Endothelial cell of umbilical vein (primary cell): ENCODE results near the gene RAD51B. TPM values are rescaled to one million over a fixed set of nuclear protein-coding genes. Genes with fewer than 3 reads are reported as not detected.

ENCODE experiments used
- BruUV-seq: library from RNA; stranded (reverse); fragments of 400-500 nt; replicated peaks from 2 replicates; lab custom pipeline; 2021; lab: Mats Ljungman, UMichigan
- CTCF ChIA-PET: fragments of 300-600, 350-600 bp; sonication (Branson Sonifier 250); formaldehyde crosslinking; loops from one replicate; lab custom pipeline; 2021; ENCODE audit warnings: antibody characterized with exemption, inconsistent platforms; lab: Charles Lee
- POLR2A ChIA-PET: fragments of 300-600, 350-600 bp; sonication (Branson Sonifier 250); formaldehyde crosslinking; loops from one replicate; lab custom pipeline; 2021; ENCODE audit warnings: antibody characterized with exemption, inconsistent platforms; lab: Charles Lee
- DNase-seq: peaks from one replicate; pipeline ENCODE4 v3.0.0-alpha.2; 2011; ENCODE audit warnings: low read depth, low spot score
- FAIRE-seq: peaks from 2 replicates; lab custom pipeline; 2011; peaks lifted over from hg19 to GRCh38; lab: Jason Lieb, UNC
- H2AFZ ChIP-seq: 2 replicates; pipeline ENCODE4 v1.6.0; 2012; ENCODE audit warnings: low read depth, low read length, control low read depth, inconsistent platforms
- H3K27ac ChIP-seq: 2 replicates; pipeline ENCODE4 v1.5.1; 2011; ENCODE audit warnings: low read depth, mild to moderate bottlenecking, control low read depth, low read length, moderate library complexity; ENCODE audit not compliant: insufficient read depth
- H3K27me3 ChIP-seq, 2 experiments: 2 replicates each; pipeline versions ENCODE4 v1.6.0 to v1.6.1; 2011; ENCODE audit warnings: low read length in 2 of 2, mixed read lengths in 1 of 2; ENCODE audit not compliant: control insufficient read depth in 2 of 2, insufficient read depth in 2 of 2
- H3K36me3 ChIP-seq, 2 experiments: 2 replicates in 1 of 2; 3 replicates in 1 of 2; pipeline ENCODE4 v1.5.1; 2011; ENCODE audit warnings: low read length in 2 of 2, mild to moderate bottlenecking in 1 of 2, moderate library complexity in 1 of 2; ENCODE audit not compliant: control insufficient read depth in 2 of 2, insufficient read depth in 2 of 2; ENCODE audit errors: extremely low read depth in 1 of 2
- H3K4me1 ChIP-seq: 3 replicates; pipeline ENCODE4 v1.5.1; 2011; ENCODE audit warnings: mild to moderate bottlenecking, low read length; ENCODE audit not compliant: control insufficient read depth, insufficient read depth; ENCODE audit errors: extremely low read depth
- H3K4me2 ChIP-seq: 2 replicates; pipeline ENCODE4 v1.6.1; 2011; ENCODE audit warnings: low read length, control low read depth, mixed read lengths; ENCODE audit not compliant: insufficient read depth
- H3K4me3 ChIP-seq, 3 experiments: fragments of 200-600 bp in 1 of 3; sonication (generic), shearing (Covaris generic) in 1 of 3; replicated peaks in 1 of 3; 2 replicates each; pipeline ENCODE4 v1.5.1; 2011 to 2016; ENCODE audit warnings: control low read depth in 3 of 3, low read length in 3 of 3, mild to moderate bottlenecking in 2 of 3, inconsistent platforms in 1 of 3, low read depth in 1 of 3, moderate library complexity in 1 of 3; ENCODE audit not compliant: insufficient read depth in 1 of 3
- H3K79me2 ChIP-seq: 2 replicates; pipeline ENCODE4 v1.6.0; 2012; ENCODE audit warnings: low read length, inconsistent platforms; ENCODE audit not compliant: control insufficient read depth, insufficient read depth
- H3K9ac ChIP-seq: replicated peaks from 2 replicates; pipeline ENCODE3; 2011; ENCODE audit warnings: low read length, control low read depth; ENCODE audit not compliant: insufficient read depth; ENCODE audit errors: extremely low read depth
- H3K9me1 ChIP-seq: replicated peaks from 3 replicates; pipeline ENCODE4 v1.6.0; 2011; ENCODE audit warnings: mild to moderate bottlenecking, low read length; ENCODE audit not compliant: control insufficient read depth, insufficient read depth; ENCODE audit errors: extremely low read depth
- H3K9me3 ChIP-seq: replicated peaks from 2 replicates; pipeline ENCODE4 v1.5.1; 2012; ENCODE audit warnings: low read length, inconsistent platforms; ENCODE audit not compliant: control insufficient read depth, insufficient read depth
- H4K20me1 ChIP-seq: replicated peaks from 2 replicates; pipeline ENCODE3; 2011; ENCODE audit warnings: mild to moderate bottlenecking, low read length; ENCODE audit not compliant: control insufficient read depth, insufficient read depth; ENCODE audit errors: extremely low read depth
- CTCF ChIP-seq, 2 donors: IDR thresholded peaks; 1 replicate in 1 of 2; 2 replicates in 1 of 2; pipeline ENCODE4 v1.5.1; 2011; ENCODE audit warnings: low read length in 2 of 2, mild to moderate bottlenecking in 2 of 2, moderate library complexity in 2 of 2, control low read depth in 1 of 2, inconsistent platforms in 1 of 2, low read depth in 1 of 2; ENCODE audit not compliant: insufficient read depth in 1 of 2; ENCODE audit errors: extremely low read depth in 1 of 2
- EZH2 ChIP-seq: IDR thresholded peaks from 2 replicates; pipeline ENCODE4 v1.6.1; 2012; ENCODE audit warnings: borderline replicate concordance, low read depth, mild to moderate bottlenecking, moderate library complexity, low read length, inconsistent platforms; ENCODE audit not compliant: severe bottlenecking
- FOS ChIP-seq: IDR thresholded peaks from 2 replicates; pipeline ENCODE4 v1.6.1; 2011; ENCODE audit warnings: mild to moderate bottlenecking, low read length, moderate library complexity, borderline replicate concordance; ENCODE audit not compliant: insufficient read depth
- GATA2 ChIP-seq: IDR thresholded peaks from 2 replicates; pipeline ENCODE4 v1.7.0; 2011; ENCODE audit warnings: low read depth, mild to moderate bottlenecking, moderate library complexity, mixed read lengths, low read length; ENCODE audit not compliant: insufficient read length, insufficient read depth
- JUN ChIP-seq: IDR thresholded peaks from 2 replicates; pipeline ENCODE4 v1.6.1; 2011; ENCODE audit warnings: borderline replicate concordance, low read depth; ENCODE audit not compliant: insufficient read length, insufficient read depth
- MAX ChIP-seq: IDR thresholded peaks from 2 replicates; pipeline ENCODE4 v1.6.1; 2011; ENCODE audit not compliant: insufficient read depth, insufficient read length
- POLR2A ChIP-seq: IDR thresholded peaks from 2 replicates; pipeline ENCODE4 v1.6.1; 2012; ENCODE audit warnings: low read depth, mild to moderate bottlenecking, control low read depth, low read length
- dilution Hi-C: fragments of 300-500 bp; cut with MboI; formaldehyde crosslinking; loops from one replicate; pipeline ENCODE4 v1.15.0; 2019; ENCODE audit warnings: low sequenced_read_pairs; ENCODE audit not compliant: extremely low pct_ligation_motif_present
- intact Hi-C: fragments of 100-400 bp; cut with micrococcal nuclease; formaldehyde crosslinking; loops from one replicate; pipeline ENCODE4 v1.10.0; 2022
- polyA plus RNA-seq, 4 experiments: library from polyadenylated mRNA; depleted of rRNA in 3 of 4; stranded (reverse) in 3 of 4; unstranded in 1 of 4; fragments of >200 nt; gene quantifications; 2 replicates each; pipeline versions ENCODE4 v1.2.1 to v1.2.3, GENCODE V29; 2011 to 2012; ENCODE audit warnings: missing spikeins in 1 of 4
- total RNA-seq: library from RNA; stranded (reverse); gene quantifications from 2 replicates; pipeline ENCODE4 v1.2.3, GENCODE V29; 2021

Gene RAD51B
- total and polyA plus RNA-seq, 2 donors (not counting 3 experiments of a cell fraction or from before 2014, with no cell fraction given): 3.9 to 19.0 TPM

- FAIRE-seq (no peak), DNase-seq (no peak)
- H3K36me3 ChIP-seq: no peaks in the 10 kb centered on the region
- H3K79me2 ChIP-seq: no peaks in the 10 kb centered on the region
- H3K9me1 ChIP-seq: no peaks in the 10 kb centered on the region
- no peak overlapping the region for H3K9ac ChIP-seq
- H3K4me2 ChIP-seq: no peak overlapping the region
- intact Hi-C loops: no loop called here
- no peaks in the 10 kb centered on the region for H3K27me3 ChIP-seq
- no peaks in the 10 kb centered on the region for H4K20me1 ChIP-seq
- dilution Hi-C loops: no loop called here
- no peaks in the 10 kb centered on the region for H3K9me3 ChIP-seq
- H2AFZ ChIP-seq: no peak overlapping the region
- peaks cover 3% of the 10 kb centered on the region for H3K4me1 ChIP-seq
- BruUV-seq: no TSS peak
- H3K27ac ChIP-seq: no peak overlapping the region
- TF ChIP-seq JUN (no peak), CTCF (IDR thresholded peaks at IDR 0.05; ENCODE audit: extremely low read depth in 1 of 2, insufficient read depth in 1 of 2, low read depth in 1 of 2, low read length in 2 of 2) (no peak)
- H3K4me3 ChIP-seq: no peak overlapping the region
- POLR2A ChIA-PET: no interaction called here
- CTCF ChIA-PET: no interaction called here
Measured at GRCh38 chr14:68135028-68135427, 315.4 kb downstream of the RAD51B start.

GRCh38 chr14:68135566-68135965 lies 316.0 kb downstream of the RAD51B start:
- dilution Hi-C loops (no loop called here), intact Hi-C loops (no loop called here)
- CTCF ChIA-PET: no interaction called here
- POLR2A ChIA-PET: no interaction called here
- no TSS peak for BruUV-seq
- FAIRE-seq (no peak), DNase-seq (no peak)
- H3K27me3 ChIP-seq: no peaks in the 10 kb centered on the region
- no peak overlapping the region for H3K9ac ChIP-seq
- no peak for TF ChIP-seq JUN
- TF ChIP-seq EZH2: no peak
- TF ChIP-seq POLR2A: no peak
- no peak for TF ChIP-seq CTCF (IDR thresholded peaks at IDR 0.05; ENCODE audit: extremely low read depth in 1 of 2, insufficient read depth in 1 of 2, low read depth in 1 of 2, low read length in 2 of 2)
- TF ChIP-seq FOS: no peak
- TF ChIP-seq GATA2: no peak
- no peak for TF ChIP-seq MAX
- H3K36me3 ChIP-seq: no peaks in the 10 kb centered on the region
- H3K9me3 ChIP-seq: no peaks in the 10 kb centered on the region
- H3K79me2 ChIP-seq: no peaks in the 10 kb centered on the region
- H4K20me1 ChIP-seq: no peaks in the 10 kb centered on the region
- no peaks in the 10 kb centered on the region for H3K9me1 ChIP-seq
- H3K4me3 ChIP-seq: no peak overlapping the region
- H3K27ac ChIP-seq: no peak overlapping the region
- no peak overlapping the region for H3K4me2 ChIP-seq
- H2AFZ ChIP-seq: no peak overlapping the region
- H3K4me1 ChIP-seq: peaks cover 6% of the 10 kb centered on the region
